ENCODE measurements around the gene FAF1.
"Not testable (repeated sequence)": the region's sequence is repeated elsewhere in the genome, so short reads cannot be mapped to it uniquely, and the experiment has no call there.

Gene FAF1

DNA sequence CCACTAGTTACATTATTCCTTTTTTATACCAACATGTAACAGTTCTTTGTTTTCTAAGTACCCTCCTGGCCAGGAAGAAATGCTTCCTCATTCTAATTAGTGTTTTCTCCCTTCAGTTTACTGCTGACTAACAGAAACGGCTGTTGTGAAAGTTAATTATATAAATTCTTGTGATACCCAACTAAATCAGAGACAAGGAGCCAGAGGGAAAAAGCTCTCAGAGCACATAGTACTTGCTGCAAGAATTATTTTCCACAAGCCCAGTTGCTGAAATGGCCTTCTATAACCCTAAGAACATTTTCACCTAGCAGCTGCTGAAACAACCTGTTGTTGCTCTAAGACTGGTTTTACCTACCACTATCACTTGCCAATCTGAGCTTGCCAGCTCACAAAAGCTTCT is 82.4 kb downstream of the FAF1 start:
- Histone ChIP-seq H3K9ac (ENCODE audit: low read length) (no peak overlapping the region), H3K27me3 (ENCODE audit: low read depth, low read length) (no peaks in the 10 kb centered on the region), H3K4me2 (ENCODE audit: low read length) (no peak overlapping the region), H3K27ac (ENCODE audit: low read length) (no peak overlapping the region), H3K36me3 (replicated peaks; ENCODE audit: low read depth, low read length) (no peaks in the 10 kb centered on the region), H3K4me3 (ENCODE audit: low read length) (no peak overlapping the region), H4K20me1 (ENCODE audit: insufficient read depth, low read length) (peaks cover 8% of the 10 kb centered on the region; the same call in 1 of the 2 replicates), H3K79me2 (ENCODE audit: low read length) (peaks cover 3% of the 10 kb centered on the region; the same call in 1 of the 2 replicates), H3K9me3 (ENCODE audit: insufficient read depth, low read length) (no peaks in the 10 kb centered on the region), H2AFZ (ENCODE audit: low read depth, low read length) (no peak overlapping the region), H3K4me1 (ENCODE audit: low read length) (peaks cover 13% of the 10 kb centered on the region)
- no peak for TF ChIP-seq EZH2phosphoT487 (IDR thresholded peaks at IDR 0.05; ENCODE audit: low read depth)
- no peak for TF ChIP-seq CTCF (IDR thresholded peaks at IDR 0.05; ENCODE audit: low read depth, low read length)

DNA sequence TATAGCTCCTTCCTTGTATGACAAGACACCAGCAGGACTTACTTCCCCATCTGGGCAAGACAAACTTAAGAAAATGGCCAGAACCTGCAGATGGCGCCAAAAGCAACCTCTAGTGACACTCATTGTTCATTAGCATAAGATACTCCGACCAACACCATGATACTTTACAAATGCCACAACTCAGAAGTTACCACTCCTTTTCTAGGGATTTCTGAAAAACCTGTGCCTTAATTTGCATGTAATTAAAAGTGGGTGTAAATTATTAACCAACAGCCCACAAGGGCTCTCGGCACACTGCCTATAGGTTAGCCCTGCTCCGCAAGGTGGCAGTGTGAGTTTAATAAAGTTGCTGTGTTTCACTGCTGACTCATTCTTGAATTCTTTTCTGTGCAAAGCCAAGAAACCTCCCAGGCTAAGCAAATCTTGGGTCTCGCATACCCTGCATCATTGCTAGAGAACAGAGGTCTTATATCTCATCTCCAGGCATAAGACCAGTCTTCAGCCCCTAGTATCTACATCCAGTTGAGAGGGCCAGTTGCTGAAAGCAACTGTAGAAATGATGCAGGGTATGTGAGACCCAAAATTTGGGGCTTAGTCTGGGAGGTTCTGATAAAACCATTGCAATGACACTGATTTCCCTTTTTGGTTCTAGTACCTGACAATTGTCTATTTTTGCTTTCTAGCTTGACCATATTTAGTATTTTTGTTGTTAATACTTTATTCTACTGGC is 86.4 kb downstream of the FAF1 start:
- Histone ChIP-seq H3K36me3 (replicated peaks; ENCODE audit: low read depth, low read length) (no peaks in the 10 kb centered on the region), H3K4me1 (ENCODE audit: low read length) (peaks cover 25% of the 10 kb centered on the region), H3K9me3 (ENCODE audit: insufficient read depth, low read length) (no peaks in the 10 kb centered on the region), H3K4me2 (ENCODE audit: low read length) (peak overlapping the region; percentile 59), H3K79me2 (ENCODE audit: low read length) (no peaks in the 10 kb centered on the region; the same call in 1 of the 2 replicates), H3K27me3 (ENCODE audit: low read depth, low read length) (no peaks in the 10 kb centered on the region), H4K20me1 (ENCODE audit: insufficient read depth, low read length) (peaks cover 17% of the 10 kb centered on the region), H2AFZ (ENCODE audit: low read depth, low read length) (no peak overlapping the region), H3K9ac (ENCODE audit: low read length) (peak overlapping the region; percentile 18; the same call in 1 of the 2 replicates), H3K27ac (ENCODE audit: low read length) (0 out of 2 replicates have a peak overlapping the region, but pooled peaks have one; percentile 18), H3K4me3 (ENCODE audit: low read length) (peak overlapping the region; percentile 59)
- no peak for TF ChIP-seq EZH2phosphoT487 (IDR thresholded peaks at IDR 0.05; ENCODE audit: low read depth)
- peak; percentile 98 for TF ChIP-seq CTCF (IDR thresholded peaks at IDR 0.05; ENCODE audit: low read depth, low read length)

DNA sequence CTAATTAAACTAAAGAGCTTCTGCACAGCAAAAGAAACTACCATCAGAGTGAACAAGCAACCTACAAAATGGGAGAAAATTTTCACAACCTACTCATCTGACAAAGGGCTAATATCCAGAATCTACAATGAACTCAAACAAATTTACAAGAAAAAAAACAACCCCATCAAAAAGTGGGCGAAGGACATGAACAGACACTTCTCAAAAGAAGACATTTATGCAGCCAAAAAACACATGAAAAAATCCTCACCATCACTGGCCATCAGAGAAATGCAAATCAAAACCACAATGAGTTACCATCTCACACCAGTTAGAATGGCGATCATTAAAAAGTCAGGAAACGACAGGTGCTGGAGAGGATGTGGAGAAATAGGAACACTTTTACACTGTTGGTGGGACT is 95.2 kb downstream of the FAF1 start:
- not testable (repeated sequence) for H3K4me2 ChIP-seq (ENCODE audit: low read length); H3K36me3 ChIP-seq (replicated peaks; ENCODE audit: low read depth, low read length); H2AFZ ChIP-seq (ENCODE audit: low read depth, low read length); H4K20me1 ChIP-seq (ENCODE audit: insufficient read depth, low read length); H3K27ac ChIP-seq (ENCODE audit: low read length); H3K27me3 ChIP-seq (ENCODE audit: low read depth, low read length); H3K4me3 ChIP-seq (ENCODE audit: low read length); H3K9me3 ChIP-seq (ENCODE audit: insufficient read depth, low read length); H3K9ac ChIP-seq (ENCODE audit: low read length); H3K4me1 ChIP-seq (ENCODE audit: low read length)
- H3K79me2 ChIP-seq (ENCODE audit: low read length): peaks cover 22% of the 10 kb centered on the region

DNA sequence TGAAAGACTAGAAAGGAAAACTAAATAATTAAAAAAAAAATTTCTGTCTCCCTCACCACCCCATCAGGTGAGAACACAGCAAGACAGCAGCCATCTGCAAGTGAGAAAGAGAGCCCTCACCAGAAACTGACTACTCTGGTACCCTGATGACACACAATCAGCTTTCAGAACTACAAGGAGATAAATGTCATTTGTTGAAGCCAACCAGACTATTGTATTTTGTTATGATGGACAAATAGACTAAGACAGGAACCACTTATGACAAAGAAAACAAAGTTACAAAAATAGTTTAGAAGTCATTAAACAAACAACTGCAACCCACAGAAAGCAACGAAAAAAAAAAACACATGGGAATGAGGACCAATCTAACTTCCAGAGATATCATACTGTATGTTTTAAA is 98.3 kb downstream of the FAF1 start:
- Histone ChIP-seq H2AFZ (ENCODE audit: low read depth, low read length) (no peak overlapping the region), H3K4me2 (ENCODE audit: low read length) (no peak overlapping the region), H4K20me1 (ENCODE audit: insufficient read depth, low read length) (no peaks in the 10 kb centered on the region), H3K4me1 (ENCODE audit: low read length) (no peaks in the 10 kb centered on the region), H3K4me3 (ENCODE audit: low read length) (no peak overlapping the region), H3K79me2 (ENCODE audit: low read length) (peaks cover 22% of the 10 kb centered on the region), H3K9ac (ENCODE audit: low read length) (no peak overlapping the region), H3K27me3 (ENCODE audit: low read depth, low read length) (no peaks in the 10 kb centered on the region), H3K9me3 (ENCODE audit: insufficient read depth, low read length) (no peaks in the 10 kb centered on the region), H3K36me3 (replicated peaks; ENCODE audit: low read depth, low read length) (no peaks in the 10 kb centered on the region), H3K27ac (ENCODE audit: low read length) (no peak overlapping the region)
- TF ChIP-seq EZH2phosphoT487 (IDR thresholded peaks at IDR 0.05; ENCODE audit: low read depth) (no peak), CTCF (IDR thresholded peaks at IDR 0.05; ENCODE audit: low read depth, low read length) (no peak)

Measured in OCI-LY3 (cell line).